Natural killer cell (primary cell): Measurements from ENCODE around the gene DHX8. TPM values are rescaled to one million over a fixed set of nuclear protein-coding genes. Genes with fewer than 3 reads are reported as not detected.

Experiments
- ATAC-seq, 3 donors: fragments of 150-1000 bp in 2 of 3; fragments of 200-7000 bp in 1 of 3; cut with Tn5 transposase; 1 replicate in 1 of 3; 2 replicates in 2 of 3; pipeline ENCODE4 v1.10.0; 2021; ENCODE audit warnings: mild to moderate bottlenecking in 2 of 3, moderate library complexity in 2 of 3
- DNase-seq, 2 donors: peaks; one replicate each; pipeline versions ENCODE4 v3.0.0 to v3.0.0-alpha.2; 2013 to 2021; ENCODE audit warnings: mixed read lengths in 1 of 2
- H3K27ac ChIP-seq: one replicate; pipeline ENCODE4 v1.5.1; 2013; ENCODE audit warnings: mild to moderate bottlenecking, low read length
- H3K27me3 ChIP-seq: one replicate; pipeline ENCODE4 v1.6.1; 2013; ENCODE audit warnings: low read length; ENCODE audit not compliant: control insufficient read depth, insufficient read depth
- H3K36me3 ChIP-seq: one replicate; pipeline ENCODE4 v1.6.1; 2013; ENCODE audit warnings: low read length; ENCODE audit not compliant: control insufficient read depth, insufficient read depth
- H3K4me1 ChIP-seq: one replicate; pipeline ENCODE4 v1.6.1; 2013; ENCODE audit warnings: low read length; ENCODE audit not compliant: control insufficient read depth, insufficient read depth
- H3K4me3 ChIP-seq: one replicate; pipeline ENCODE4 v1.5.1; 2013; ENCODE audit warnings: low read length
- H3K9me3 ChIP-seq: one replicate; pipeline ENCODE4 v1.6.1; 2013; ENCODE audit warnings: low read length; ENCODE audit not compliant: control insufficient read depth, insufficient read depth
- H3K27ac Mint-ChIP-seq, 2 donors: one replicate each; pipeline ENCODE4 v1.8.0; 2022; ENCODE audit warnings: mild to moderate bottlenecking in 2 of 2, mixed read lengths in 2 of 2, moderate library complexity in 1 of 2
- H3K27me3 Mint-ChIP-seq, 2 donors: one replicate each; pipeline ENCODE4 v1.8.0; 2022; ENCODE audit warnings: low read depth in 2 of 2, mixed read lengths in 2 of 2
- H3K36me3 Mint-ChIP-seq: one replicate; pipeline ENCODE4 v1.8.0; 2022; ENCODE audit warnings: mixed read lengths
- H3K4me1 Mint-ChIP-seq, 2 donors: one replicate each; pipeline ENCODE4 v1.8.0; 2022; ENCODE audit warnings: mixed read lengths in 2 of 2
- H3K4me3 Mint-ChIP-seq: one replicate; pipeline ENCODE4 v1.8.0; 2022; ENCODE audit warnings: mild to moderate bottlenecking, moderate library complexity, mixed read lengths
- H3K9me3 Mint-ChIP-seq, 2 donors: one replicate each; pipeline ENCODE4 v1.8.0; 2022; ENCODE audit warnings: mixed read lengths in 2 of 2
- CTCF ChIP-seq: fragments of 200-600 bp; IDR thresholded peaks from one replicate; pipeline ENCODE4 v1.8.0; 2022; ENCODE audit warnings: antibody characterized with exemption
- WGBS: methylation state at CpG from one replicate; pipeline ENCODE4 v1.1.7; 2013; ENCODE audit warnings: missing lambda C conversion rate; ENCODE audit not compliant: insufficient coverage; 5-methylcytosine and 5-hydroxymethylcytosine counted together
- intact Hi-C: fragments of 100-400 bp; cut with micrococcal nuclease; formaldehyde crosslinking; loops from one replicate; pipeline ENCODE4 v1.14.2; 2022
- total RNA-seq, 4 donors: library from RNA; stranded (reverse); fragments of 120-200 nt in 1 of 4; gene quantifications; one replicate each; pipeline versions ENCODE4 v1.2.3 to v1.2.4, GENCODE V29; 2013 to 2022

DHX8 gene
- total RNA-seq, 3 donors from 2014 or later (not counting 1 experiment from before 2014, with no cell fraction given): 88.3 to 106 (median 105) TPM

- Histone ChIP-seq H3K36me3 (peaks cover 26% of the 10 kb centered on the region), H3K27ac (no peak overlapping the region)
Measured at GRCh38 chr17:43528988-43529814, 45.4 kb downstream of the DHX8 start.

GRCh38 chr17:43529947-43530287, 46.1 kb downstream of the DHX8 start:
- no peaks in the 10 kb centered on the region for H3K27me3 Mint-ChIP-seq
- H3K4me3 Mint-ChIP-seq: no peak overlapping the region
- Histone ChIP-seq H3K27me3 (no peaks in the 10 kb centered on the region), H3K36me3 (peaks cover 20% of the 10 kb centered on the region), H3K27ac (no peak overlapping the region), H3K9me3 (no peaks in the 10 kb centered on the region), H3K4me3 (no peak overlapping the region), H3K4me1 (peaks cover 6% of the 10 kb centered on the region)
- ATAC-seq: no peak
- DNase-seq: no peak
- H3K4me1 Mint-ChIP-seq: peaks cover 0 to 5% of the 10 kb centered on the region in 2 donors
- no peak for TF ChIP-seq CTCF
- intact Hi-C loops: no loop called here
- H3K27ac Mint-ChIP-seq: no peak overlapping the region
- no peaks in the 10 kb centered on the region for H3K9me3 Mint-ChIP-seq
- H3K36me3 Mint-ChIP-seq: no peaks in the 10 kb centered on the region
- WGBS: 45% methylated on average over 5 of the region's 6 CpGs

More at GRCh38 chr17:43528988-43529814, 45.4 kb downstream of the DHX8 start:
- Histone ChIP-seq H3K4me1 (peaks cover 6% of the 10 kb centered on the region), H3K9me3 (no peaks in the 10 kb centered on the region), H3K4me3 (no peak overlapping the region), H3K27me3 (no peaks in the 10 kb centered on the region)
- WGBS: 91% methylated on average over 20 of the region's 20 CpGs
- intact Hi-C loops: no loop called here
- no peak overlapping the region for H3K4me3 Mint-ChIP-seq
- no peaks in the 10 kb centered on the region for H3K27me3 Mint-ChIP-seq
- ATAC-seq: no peak
- no peaks in the 10 kb centered on the region for H3K9me3 Mint-ChIP-seq
- H3K27ac Mint-ChIP-seq: no peak overlapping the region
- no peak for DNase-seq
- TF ChIP-seq CTCF: no peak
- H3K4me1 Mint-ChIP-seq: peaks cover 0 to 5% of the 10 kb centered on the region in 2 donors
- H3K36me3 Mint-ChIP-seq: no peaks in the 10 kb centered on the region

- H3K27me3 Mint-ChIP-seq: no peaks in the 10 kb centered on the region
- WGBS: 56% methylated on average over 22 of the region's 23 CpGs
- DNase-seq: no peak
Measured at GRCh38 chr17:43530288-43531081, 46.7 kb downstream of the DHX8 start.

More at GRCh38 chr17:43530288-43531081, 46.7 kb downstream of the DHX8 start:
- no peak overlapping the region for H3K4me3 ChIP-seq
- Mint-ChIP-seq H3K4me1 (peaks cover 0 to 5% of the 10 kb centered on the region in 2 donors), H3K27ac (no peak overlapping the region), H3K9me3 (no peaks in the 10 kb centered on the region), H3K36me3 (no peaks in the 10 kb centered on the region), H3K4me3 (no peak overlapping the region)
- intact Hi-C loops: no loop called here
- ATAC-seq: no peak
- H3K27ac ChIP-seq: no peak overlapping the region
- no peaks in the 10 kb centered on the region for H3K9me3 ChIP-seq
- TF ChIP-seq CTCF: no peak
- H3K27me3 ChIP-seq: no peaks in the 10 kb centered on the region
- peaks cover 14% of the 10 kb centered on the region for H3K36me3 ChIP-seq
- peaks cover 6% of the 10 kb centered on the region for H3K4me1 ChIP-seq
